A549 treated with DMSO at 1 μM for 4 hours (cell line): ENCODE measurements around the gene SELPLG. TPM values are rescaled to one million over a fixed set of nuclear protein-coding genes. Genes with fewer than 3 reads are reported as not detected.

Experiments used
- total RNA-seq: library from RNA; stranded (reverse); fragments of 200-300 nt; extraction: Qiagen RNA extraction; gene quantifications from 5 replicates; pipeline ENCODE4 v1.2.3, GENCODE V29; 2022; ENCODE audit warnings: low read depth

Gene SELPLG, protein sequence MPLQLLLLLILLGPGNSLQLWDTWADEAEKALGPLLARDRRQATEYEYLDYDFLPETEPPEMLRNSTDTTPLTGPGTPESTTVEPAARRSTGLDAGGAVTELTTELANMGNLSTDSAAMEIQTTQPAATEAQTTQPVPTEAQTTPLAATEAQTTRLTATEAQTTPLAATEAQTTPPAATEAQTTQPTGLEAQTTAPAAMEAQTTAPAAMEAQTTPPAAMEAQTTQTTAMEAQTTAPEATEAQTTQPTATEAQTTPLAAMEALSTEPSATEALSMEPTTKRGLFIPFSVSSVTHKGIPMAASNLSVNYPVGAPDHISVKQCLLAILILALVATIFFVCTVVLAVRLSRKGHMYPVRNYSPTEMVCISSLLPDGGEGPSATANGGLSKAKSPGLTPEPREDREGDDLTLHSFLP
- total RNA-seq, result 0.94 to 1.3 TPM (median 1.0 TPM) in 5 replicates

DNA sequence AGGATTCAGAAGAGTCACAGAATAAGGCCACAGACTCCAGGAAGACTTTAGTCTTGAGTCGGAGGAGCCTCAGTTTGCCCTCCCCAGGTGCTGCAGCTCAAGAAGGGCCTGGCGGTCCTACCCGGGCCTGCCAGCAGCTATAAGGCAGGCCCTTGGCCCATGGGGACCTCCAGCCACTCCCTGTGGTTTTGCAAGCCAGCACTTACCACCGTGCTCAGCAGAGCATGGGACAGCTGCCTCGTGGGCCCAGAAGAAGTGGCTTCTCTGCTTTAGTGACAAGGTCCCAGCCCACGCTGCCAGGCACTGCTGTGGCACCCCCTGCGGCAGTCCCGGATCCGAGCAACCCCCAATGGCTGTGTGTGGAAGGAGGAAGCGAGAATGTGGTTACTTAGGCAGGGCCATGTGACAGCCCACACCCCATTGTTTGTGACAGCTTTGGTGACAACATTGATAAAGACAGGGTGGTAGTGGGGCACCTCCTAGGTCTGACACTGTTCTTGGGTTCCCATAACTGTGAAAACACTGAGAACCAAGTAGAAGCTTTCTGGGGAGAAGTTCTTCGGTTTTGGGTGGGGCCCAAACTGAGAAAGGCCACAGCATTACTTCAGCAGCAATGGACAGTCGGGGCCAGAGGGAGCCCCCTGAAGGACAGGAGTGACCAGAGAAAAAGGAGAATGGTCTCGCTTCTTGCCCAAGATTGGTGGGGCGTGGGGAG lies at the start of gene SELPLG:
SELPLG (minus strand) TSS at position 361 of the 715 bp plus-strand sequence. CDS start 9,587 bp downstream, outside the sequence.

DNA sequence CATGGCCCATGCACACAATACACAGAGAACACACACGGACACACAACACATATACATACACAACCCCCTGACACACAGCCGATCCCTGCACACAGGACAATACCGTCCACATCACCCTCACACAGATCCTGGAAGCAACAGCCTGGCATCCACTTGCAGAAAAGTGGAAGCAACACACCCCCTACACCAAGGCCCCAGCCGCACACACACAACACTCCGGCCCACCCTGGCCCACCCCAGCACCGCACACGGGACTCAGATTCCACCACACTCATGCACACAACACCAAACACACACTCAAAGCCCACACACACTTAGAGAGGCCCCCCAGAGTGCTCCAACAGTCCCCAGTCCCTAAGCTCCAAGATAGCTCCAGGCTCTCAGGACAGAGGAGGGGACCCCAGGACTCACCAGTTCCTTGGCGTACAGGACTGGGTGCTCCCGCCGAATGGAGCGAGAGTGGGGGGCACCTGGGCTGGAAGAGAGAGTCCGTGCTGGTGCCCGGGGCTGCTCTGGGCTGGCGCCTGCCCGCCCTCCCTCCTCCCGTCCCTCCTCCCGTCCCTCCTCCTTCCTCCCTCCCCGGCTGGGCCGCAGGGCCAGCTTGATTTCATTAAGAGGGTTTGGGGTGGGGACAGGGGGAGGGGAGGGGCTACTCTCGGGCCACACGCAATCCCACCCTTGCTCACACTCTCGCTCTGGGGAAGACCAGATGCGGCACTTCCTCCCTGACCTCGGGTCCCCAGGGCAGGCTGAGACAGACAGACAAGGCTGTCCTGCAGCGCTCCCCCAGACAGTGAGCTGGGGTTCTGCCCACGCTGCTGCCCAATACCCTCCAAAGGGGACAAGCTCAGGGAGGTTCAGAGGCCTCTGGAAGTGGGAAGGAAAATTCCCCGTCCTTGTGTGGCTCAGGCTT lies 35.9 kb downstream of the SELPLG start, which contains the start of gene TMEM119:
TMEM119 (minus strand) TSS at position 526 of the 913 bp plus-strand sequence. CDS start 5,701 bp downstream, outside the sequence.

Other genes starting within 250 kb of the SELPLG start
- 3.1 to 3.6 TPM (median 3.5 TPM) in 5 replicates for gene FICD, start 118.6 kb downstream of the SELPLG start, total RNA-seq
- gene SART3, start 72.7 kb downstream of the SELPLG start, total RNA-seq, result 41.9 to 52.3 TPM (median 44.8 TPM) in 5 replicates
- 81.0 to 107 TPM (median 93.8 TPM) in 5 replicates for gene ISCU, start 71.3 kb downstream of the SELPLG start, total RNA-seq
- 0.03 to 0.34 TPM (median 0.14 TPM) in 5 replicates for gene TMEM119, start 35.8 kb downstream of the SELPLG start, total RNA-seq
- 182 to 234 TPM (median 196 TPM) in 5 replicates for gene CORO1C, start 97.6 kb upstream of the SELPLG start, total RNA-seq
- gene SSH1, start 223.7 kb upstream of the SELPLG start, total RNA-seq, result 18.3 to 28.9 TPM (median 27.1 TPM) in 5 replicates
- gene DAO, start 246.2 kb upstream of the SELPLG start, total RNA-seq, result not detected in 5 replicates